Eye (tissue), 1 donor: ENCODE results near the gene ARSB.

ENCODE experiments used
- DNase-seq: peaks from one replicate; pipeline ENCODE4 v3.0.0-alpha.2; 2015

Gene ARSB

GRCh38 chr5:78985116-78985724 lies at the start of gene ARSB:
ARSB (minus strand) TSS chr5:78985310; CDS start chr5:78985248, 62 bp downstream.
- DNase-seq, result peak; percentile 86

DNA sequence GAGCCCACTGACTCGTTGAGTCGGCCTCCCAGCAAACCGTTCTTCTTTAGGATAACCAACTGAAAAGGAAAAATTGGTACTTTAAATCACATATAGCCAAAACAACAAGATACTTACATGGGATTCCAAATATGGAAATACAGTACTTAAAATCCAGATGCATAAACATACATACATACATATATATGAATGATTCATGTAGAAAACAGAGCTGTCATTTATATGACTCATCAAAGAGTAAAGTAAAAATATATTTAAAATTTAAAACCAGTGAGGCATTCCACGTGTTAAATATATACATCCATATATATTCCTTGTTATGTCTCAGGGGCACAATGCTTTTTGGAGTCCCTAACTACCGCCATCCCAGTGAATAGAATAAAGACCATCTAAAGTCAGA lies 47.7 kb upstream of the ARSB start:
- DNase-seq, result no peak

- no peak for DNase-seq
These were observed 47.1 kb upstream of the ARSB start for GRCh38 chr5:79032031-79032695.

DNA sequence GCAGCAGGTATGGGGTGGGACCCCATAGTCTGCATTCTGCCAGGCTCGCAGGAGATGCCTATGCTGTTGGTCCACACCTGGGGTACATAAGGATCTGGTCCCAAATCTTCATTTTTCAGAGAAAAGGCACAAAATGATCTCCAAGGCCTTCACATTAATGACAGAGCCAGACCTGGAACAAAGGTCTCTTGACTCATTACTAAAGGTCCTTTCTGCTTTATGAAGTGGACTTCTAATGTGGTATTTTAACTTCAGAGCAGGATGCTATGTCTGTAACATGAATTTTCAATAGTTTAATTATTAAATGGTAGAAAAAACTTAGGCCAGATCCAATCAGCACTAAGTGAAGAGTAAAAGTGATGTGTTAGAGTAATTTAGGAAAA lies 46.4 kb upstream of the ARSB start:
- DNase-seq, result no peak

DNA sequence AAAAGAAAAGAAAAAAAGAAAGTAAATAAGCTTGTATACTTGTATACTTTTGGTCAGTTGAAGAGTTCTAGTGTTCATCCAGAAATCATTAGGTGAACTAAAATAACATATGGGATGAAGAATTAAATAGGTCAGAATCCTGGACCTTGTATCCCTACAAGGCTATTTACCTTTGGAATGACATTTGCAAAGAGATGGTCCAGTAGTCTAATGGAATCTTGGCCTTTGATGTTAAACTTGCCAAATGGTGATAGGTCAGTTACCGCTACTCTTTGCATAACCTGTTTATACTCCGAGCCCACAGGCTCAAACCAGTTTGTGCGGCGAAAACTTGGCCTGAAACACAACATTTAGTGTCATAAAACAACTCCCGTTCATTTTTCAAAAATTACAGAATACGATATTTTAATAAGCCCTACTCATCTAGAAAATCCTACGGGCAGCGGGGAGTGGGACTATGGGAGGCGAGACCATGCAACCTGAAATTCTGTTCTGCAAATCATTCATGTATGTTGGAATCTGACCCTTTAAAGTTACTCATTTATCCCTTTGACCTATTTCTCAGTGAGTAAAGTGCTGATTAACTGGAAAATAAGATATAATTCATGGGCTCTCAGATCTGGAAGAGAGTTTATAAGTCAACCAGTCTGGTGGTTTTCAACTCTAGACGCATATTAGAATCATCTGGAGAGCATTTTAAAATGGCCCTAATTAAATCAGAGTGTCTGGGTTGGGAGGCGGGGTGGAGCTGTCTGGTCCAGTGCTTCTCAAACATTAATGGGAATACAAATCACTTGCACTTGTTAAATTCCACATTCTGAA lies 45.8 kb upstream of the ARSB start:
- peak; percentile 25 for DNase-seq

DNA sequence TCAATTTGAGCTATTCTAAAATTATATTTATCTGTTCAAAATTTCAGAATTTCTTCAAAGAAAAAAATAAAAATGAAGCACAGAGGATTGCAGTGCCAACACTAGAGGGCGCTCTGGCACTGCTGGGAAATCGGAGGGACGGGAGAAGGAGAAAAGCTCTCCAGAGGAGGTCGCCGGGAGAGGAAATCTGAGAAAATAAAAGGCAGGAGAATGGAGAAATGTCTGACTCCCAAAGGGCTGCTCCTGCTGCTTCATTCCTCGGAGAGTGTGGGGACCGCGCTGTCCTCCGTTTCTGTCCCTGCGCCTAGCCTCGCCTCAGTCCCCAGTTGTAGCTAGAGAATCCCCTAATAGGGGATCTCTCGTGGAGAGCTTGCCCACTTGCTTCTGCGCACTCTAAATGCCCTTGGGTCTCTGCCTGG lies 40.0 kb upstream of the ARSB start:
- DNase-seq, result peak; percentile 89

- no peak for DNase-seq
These were observed 38.8 kb upstream of the ARSB start for GRCh38 chr5:79023947-79024346.

DNA sequence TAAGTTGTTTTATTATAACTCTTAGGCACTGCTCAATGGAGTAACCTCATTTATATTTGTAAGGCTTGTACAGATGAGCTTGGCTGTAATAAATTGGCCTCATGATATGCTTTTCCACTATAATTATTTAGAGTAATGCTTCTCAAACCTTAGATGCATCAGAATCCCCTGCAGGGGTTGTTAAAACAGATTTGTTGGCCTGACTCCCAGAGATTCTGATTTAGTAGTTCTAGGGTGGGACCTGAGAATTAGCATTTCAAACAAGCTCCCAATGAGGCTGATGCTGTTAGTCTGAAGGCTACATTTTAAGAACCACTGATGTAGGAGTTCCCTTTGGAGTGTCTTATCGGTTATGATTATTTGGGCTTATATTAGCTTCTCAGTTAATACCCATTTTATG lies 38.2 kb upstream of the ARSB start:
- no peak for DNase-seq

GRCh38 chr5:79022771-79023170 lies 37.7 kb upstream of the ARSB start:
- DNase-seq, result no peak

- peak; percentile 35 for DNase-seq
These were observed 36.6 kb upstream of the ARSB start for GRCh38 chr5:79021753-79022152.

DNA sequence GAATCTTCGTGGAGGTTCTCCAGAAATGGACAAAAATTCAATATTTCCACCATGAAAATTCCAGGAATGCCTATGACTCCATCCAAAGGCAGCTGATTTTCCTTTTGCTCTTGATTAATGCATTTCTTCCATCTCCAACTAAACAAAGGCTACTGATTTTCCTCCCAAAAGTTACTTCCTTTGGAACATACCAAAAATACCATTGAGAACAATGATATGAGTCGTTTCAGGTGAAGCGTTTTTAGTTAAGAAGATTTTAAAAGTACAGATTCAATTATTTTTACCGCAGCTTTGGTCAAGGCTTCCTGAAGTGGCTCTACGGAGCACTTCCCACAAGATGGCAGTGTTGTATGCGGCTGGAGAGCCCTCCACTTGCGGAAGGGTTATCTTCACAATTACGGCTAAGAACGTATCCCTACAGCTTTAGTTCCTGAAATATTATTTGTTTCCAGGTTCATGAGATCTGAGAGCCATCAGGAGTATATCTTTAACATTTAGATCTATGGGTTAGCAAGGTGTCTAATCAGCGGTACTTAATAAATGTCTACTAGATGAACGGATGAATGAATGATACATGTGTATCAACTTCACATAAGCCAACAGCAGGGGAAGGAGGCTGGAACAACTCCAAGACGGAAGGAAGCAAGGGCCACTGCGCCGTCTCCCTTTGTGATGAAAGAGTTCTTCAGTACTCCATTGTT lies 35.9 kb upstream of the ARSB start:
- DNase-seq, result peak; percentile 89

DNA sequence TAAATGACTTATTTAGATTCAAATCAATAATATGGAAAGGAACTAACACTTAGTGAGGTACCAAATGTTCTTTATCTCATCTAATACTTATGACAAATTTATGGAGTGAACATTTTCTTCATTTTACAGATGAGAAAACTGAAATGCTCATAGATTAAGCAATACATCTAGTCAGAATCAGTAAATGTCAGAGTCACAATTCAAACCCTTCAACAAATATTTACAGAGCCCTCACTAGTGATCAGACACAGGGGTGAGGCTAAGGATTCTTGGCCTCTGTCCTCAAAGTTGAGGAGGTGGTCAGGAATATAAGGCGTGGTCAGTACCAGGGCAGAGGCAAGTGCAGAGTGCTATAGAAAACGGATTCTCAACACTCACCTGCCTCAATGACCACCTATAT lies 29.5 kb upstream of the ARSB start:
- DNase-seq, result no peak

- no peak for DNase-seq
These were observed 26.8 kb upstream of the ARSB start for GRCh38 chr5:79011869-79012268.

GRCh38 chr5:79011219-79011836 lies 26.2 kb upstream of the ARSB start:
- DNase-seq, result no peak

DNA sequence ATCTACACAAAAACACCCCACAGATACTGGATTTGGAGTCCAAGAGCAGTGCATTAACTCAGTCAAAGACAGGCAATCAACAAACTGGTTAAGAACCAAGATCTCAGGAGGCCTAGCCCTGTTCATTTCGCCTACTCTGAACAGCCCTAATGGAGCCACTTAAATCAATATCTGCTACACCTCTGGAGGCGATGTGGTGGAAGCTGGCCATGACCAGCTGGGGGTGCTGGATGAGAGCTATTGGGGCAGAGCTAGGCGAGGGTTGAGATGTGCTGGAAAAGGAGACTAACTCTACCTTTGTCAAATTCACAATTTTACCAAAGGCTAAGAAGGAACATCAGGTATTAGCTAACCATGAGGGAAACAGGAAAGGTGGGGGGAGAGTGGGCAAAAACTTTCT lies 23.3 kb upstream of the ARSB start:
- DNase-seq, result no peak

DNA sequence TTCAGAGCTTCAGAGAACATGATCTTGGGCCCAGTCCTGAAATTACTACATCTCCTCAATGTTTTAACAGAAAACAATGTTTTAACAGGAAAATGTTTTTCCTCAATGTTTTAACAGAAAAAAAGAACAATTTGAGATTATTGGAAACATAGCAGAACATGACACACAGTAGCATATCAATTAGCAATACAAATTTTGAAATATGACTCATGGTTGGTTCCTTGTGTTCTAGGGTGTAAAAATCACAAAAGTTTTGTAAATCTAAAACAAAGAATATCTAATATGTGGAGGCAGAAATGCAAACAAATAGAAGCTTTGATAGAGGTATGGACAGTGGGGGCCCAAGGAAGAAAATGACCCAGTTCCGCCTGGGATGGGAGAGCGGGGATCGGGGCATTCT lies 22.8 kb upstream of the ARSB start:
- DNase-seq, result no peak

DNA sequence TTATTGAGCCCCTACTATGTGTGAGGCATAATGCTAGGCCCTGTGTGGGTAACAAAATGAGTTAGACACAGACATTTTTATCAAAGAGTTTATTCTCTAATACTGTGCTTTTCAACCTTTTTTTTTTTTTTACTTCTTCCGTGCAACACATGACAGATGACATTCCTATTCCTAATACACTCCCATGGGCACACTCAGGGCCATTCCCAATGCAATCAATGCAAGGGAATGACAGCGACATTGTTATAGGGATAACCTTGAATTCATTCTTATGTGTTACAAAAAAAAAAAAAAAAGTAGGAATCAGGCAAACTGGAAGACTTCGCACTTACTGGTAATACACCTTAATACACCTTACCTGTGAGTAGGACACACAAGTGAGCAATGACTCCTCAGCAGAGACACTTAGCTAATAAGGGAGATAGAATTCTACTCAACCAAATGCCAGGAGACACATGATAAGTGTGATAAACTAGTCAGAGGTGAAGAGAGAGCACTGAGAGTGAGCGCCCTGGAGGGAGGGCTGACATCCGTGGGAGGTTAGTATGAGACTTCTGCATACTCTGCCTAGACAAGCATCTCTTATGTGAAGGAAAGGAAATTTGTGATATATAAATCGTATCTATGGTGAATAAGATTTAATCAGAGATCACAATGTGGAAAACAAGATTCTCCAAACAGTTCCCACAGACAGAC lies 21.0 kb upstream of the ARSB start:
- no peak for DNase-seq

GRCh38 chr5:79005151-79005550 lies 20.0 kb upstream of the ARSB start:
- DNase-seq, result no peak

- no peak for DNase-seq
These were observed 17.3 kb upstream of the ARSB start for GRCh38 chr5:79002374-79002773.

- DNase-seq, result no peak
These were observed 16.4 kb upstream of the ARSB start for GRCh38 chr5:79001471-79001870.

DNA sequence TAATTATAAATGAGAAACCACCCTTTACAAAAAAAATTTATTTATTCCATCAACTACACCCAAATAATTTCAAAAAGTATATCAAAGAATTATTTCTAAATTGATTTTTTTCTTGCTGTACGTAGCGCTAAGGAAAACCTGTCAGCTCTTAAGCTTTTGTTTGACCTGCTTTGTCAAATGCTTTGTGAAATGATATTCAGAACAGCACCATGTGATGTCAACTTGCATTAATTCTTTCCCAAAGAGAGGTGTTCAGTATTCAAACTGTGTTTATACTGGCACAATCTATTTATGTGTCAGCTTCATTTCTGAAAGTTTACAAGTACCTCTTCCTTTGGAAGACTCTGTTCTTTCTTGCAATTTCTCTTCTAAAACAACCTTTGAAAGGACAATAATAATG lies 12.0 kb upstream of the ARSB start:
- peak; percentile 38 for DNase-seq

- DNase-seq, result no peak
These were observed 10.5 kb upstream of the ARSB start for GRCh38 chr5:78995521-78996007.
